Measurements from ENCODE around the gene TENM4. TPM values are rescaled to one million over a fixed set of nuclear protein-coding genes. Genes with fewer than 3 reads are reported as not detected.

Gene TENM4
- polyA plus RNA-seq, 1 experiment: 5.5 TPM

DNA sequence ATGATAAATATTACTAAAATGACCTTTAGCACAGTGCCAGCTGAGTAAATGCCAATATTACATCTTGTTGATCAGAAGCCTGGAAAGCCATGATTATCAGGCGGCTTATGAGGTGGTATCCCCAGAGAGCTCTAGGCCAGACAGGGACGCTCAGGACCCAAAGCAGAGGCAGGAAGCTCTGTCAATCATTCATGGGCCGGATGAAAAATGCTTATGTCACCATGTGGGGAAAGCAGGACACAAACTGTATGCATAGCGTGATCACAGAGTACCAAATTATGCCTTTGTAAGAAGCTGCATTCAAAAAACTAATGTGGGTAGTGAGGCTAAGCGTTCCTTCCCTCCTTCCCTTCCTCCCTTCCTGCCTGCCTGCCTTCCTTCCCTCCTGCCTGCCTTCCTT, 82.6 kb downstream of the TENM4 start:
- no peaks in the 10 kb centered on the region for H3K27me3 ChIP-seq (ENCODE audit: control insufficient read depth, insufficient read depth, low read length)
- POLR2A ChIA-PET: no interaction called here
- CTCF ChIA-PET: interaction anchor here (0.6 kb wide), 1 partner anchor 15 kb away, joined by 10 read pairs; no protein-coding TSS in a partner anchor
- no peak for DNase-seq (ENCODE audit: low read depth, low spot score)
- TF ChIP-seq, protein P1, sequence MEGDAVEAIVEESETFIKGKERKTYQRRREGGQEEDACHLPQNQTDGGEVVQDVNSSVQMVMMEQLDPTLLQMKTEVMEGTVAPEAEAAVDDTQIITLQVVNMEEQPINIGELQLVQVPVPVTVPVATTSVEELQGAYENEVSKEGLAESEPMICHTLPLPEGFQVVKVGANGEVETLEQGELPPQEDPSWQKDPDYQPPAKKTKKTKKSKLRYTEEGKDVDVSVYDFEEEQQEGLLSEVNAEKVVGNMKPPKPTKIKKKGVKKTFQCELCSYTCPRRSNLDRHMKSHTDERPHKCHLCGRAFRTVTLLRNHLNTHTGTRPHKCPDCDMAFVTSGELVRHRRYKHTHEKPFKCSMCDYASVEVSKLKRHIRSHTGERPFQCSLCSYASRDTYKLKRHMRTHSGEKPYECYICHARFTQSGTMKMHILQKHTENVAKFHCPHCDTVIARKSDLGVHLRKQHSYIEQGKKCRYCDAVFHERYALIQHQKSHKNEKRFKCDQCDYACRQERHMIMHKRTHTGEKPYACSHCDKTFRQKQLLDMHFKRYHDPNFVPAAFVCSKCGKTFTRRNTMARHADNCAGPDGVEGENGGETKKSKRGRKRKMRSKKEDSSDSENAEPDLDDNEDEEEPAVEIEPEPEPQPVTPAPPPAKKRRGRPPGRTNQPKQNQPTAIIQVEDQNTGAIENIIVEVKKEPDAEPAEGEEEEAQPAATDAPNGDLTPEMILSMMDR (IDR thresholded peaks at IDR 0.05; ENCODE audit: low read depth, low read length): no peak
- no peaks in the 10 kb centered on the region for H3K9me3 ChIP-seq (ENCODE audit: control insufficient read depth, insufficient read depth, low read length)
- H3K27ac ChIP-seq (ENCODE audit: low read depth, low read length): no peak overlapping the region
- no peak overlapping the region for H3K4me3 ChIP-seq (ENCODE audit: low read depth, low read length)

DNA sequence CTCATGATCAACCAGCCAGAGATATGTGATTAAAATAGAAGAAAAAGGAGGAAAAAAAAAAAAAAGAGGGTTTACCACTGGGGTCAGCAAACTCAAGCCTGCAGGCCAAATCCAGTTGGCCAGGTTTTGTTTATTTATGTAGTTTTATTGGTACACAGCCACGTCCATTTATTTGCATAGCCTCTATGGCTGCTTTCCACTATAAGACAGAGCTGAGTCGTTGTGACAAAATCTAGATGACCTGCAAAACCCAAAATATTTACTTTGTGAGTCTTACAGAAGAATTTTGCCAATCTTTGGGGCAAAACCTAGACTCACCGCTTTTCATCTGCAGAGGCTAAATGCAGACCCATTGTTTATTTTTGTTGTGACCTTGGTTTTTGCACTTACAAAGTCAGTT, 87.1 kb downstream of the TENM4 start:
- DNase-seq (ENCODE audit: low read depth, low spot score): no peak
- ChIA-PET POLR2A (interaction anchor here (0.6 kb wide), 2 partner anchors 551 to 1033 kb away, joined by 3 to 4 read pairs; no protein-coding TSS in a partner anchor), CTCF (interaction anchor here (0.6 to 1.3 kb wide), 3 partner anchors 47 to 708 kb away, joined by 3 to 4 read pairs (median 4); no protein-coding TSS in a partner anchor)
- Histone ChIP-seq H3K27ac (ENCODE audit: low read depth, low read length) (no peak overlapping the region), H3K4me3 (ENCODE audit: low read depth, low read length) (no peak overlapping the region), H3K9me3 (ENCODE audit: control insufficient read depth, insufficient read depth, low read length) (no peaks in the 10 kb centered on the region), H3K27me3 (ENCODE audit: control insufficient read depth, insufficient read depth, low read length) (no peaks in the 10 kb centered on the region)
- TF ChIP-seq, protein P1 (IDR thresholded peaks at IDR 0.05; ENCODE audit: low read depth, low read length): no peak

DNA sequence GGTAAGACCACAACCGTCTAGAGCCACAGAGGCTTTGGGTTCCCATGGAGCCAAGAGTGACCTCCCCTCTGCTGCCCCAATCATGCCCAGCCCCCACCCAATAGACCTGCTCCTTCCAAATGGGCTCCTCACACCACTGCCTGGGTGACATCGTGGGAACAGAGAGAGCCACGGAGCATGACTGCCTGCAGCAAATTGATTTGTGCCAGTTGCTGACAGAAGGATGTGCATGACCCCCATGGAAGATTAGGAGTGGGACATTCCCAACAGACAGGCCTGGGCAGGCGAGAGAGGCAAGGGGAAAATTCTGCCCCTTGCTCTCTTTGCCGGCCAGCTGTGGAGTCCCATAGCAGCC, 88.5 kb downstream of the TENM4 start:
- H3K4me3 ChIP-seq (ENCODE audit: low read depth, low read length): no peak overlapping the region
- TF ChIP-seq, protein P1 (IDR thresholded peaks at IDR 0.05; ENCODE audit: low read depth, low read length): no peak
- CTCF ChIA-PET: no interaction called here
- H3K9me3 ChIP-seq (ENCODE audit: control insufficient read depth, insufficient read depth, low read length): no peaks in the 10 kb centered on the region
- no peak for DNase-seq (ENCODE audit: low read depth, low spot score)
- no peaks in the 10 kb centered on the region for H3K27me3 ChIP-seq (ENCODE audit: control insufficient read depth, insufficient read depth, low read length)
- no peak overlapping the region for H3K27ac ChIP-seq (ENCODE audit: low read depth, low read length)
- POLR2A ChIA-PET: no interaction called here

DNA sequence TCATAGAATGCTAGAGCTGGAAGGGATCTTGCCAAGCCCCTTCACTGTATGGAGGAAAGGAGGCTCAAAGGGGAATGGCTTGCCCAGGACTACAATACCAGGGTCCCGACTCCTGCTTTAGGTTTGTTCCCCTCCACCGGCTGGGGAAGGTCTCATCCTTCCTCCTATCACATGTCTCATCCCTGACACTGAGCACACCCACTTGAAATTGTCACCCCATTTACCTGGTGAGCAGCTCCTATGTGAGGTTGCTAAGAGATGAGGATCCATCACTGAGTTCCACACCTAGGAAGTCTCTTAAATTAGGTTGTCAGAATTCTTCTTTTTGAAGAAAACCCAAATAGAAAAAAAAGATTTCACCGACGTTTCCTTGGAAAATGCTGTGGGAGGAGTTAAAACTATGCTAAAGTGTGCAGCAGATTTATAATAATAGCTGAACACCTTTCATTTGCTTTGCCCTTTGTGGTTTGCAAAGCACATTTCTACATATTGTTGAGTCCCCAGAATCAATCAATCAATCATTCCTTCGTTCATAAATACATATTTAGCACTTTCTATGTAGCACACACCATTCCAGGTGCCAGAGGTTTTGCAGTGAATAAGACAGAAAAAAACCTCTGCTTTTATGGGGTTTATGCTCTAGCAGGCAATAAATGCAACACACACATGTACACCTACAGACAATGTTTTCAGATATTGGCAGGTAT, 91.7 kb downstream of the TENM4 start:
- ChIA-PET POLR2A (no interaction called here), CTCF (no interaction called here)
- no peaks in the 10 kb centered on the region for H3K27me3 ChIP-seq (ENCODE audit: control insufficient read depth, insufficient read depth, low read length)
- DNase-seq (ENCODE audit: low read depth, low spot score): no peak
- H3K9me3 ChIP-seq (ENCODE audit: control insufficient read depth, insufficient read depth, low read length): no peaks in the 10 kb centered on the region
- H3K4me3 ChIP-seq (ENCODE audit: low read depth, low read length): no peak overlapping the region
- H3K27ac ChIP-seq (ENCODE audit: low read depth, low read length): no peak overlapping the region
- TF ChIP-seq, protein P1 (IDR thresholded peaks at IDR 0.05; ENCODE audit: low read depth, low read length): no peak

DNA sequence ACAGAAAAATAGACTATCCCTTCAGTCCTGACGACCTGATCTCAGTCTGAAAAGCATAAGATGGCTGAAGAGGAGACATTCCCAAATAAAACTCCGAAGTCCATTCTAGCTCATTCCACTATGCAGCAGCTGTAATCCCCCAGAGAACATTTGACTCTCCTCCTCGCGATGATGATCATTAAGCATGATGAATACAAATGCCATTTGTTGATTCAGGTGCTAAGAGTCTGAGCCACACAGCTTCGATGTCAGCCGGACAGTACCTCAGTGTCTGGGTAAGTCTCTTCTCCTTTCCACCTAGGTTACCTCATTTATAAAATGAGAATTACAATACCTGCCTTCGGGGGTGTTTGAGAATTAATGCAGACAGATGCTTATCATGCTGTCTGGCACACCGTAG, 94.8 kb downstream of the TENM4 start:
- DNase-seq (ENCODE audit: low read depth, low spot score): no peak
- ChIA-PET CTCF (no interaction called here), POLR2A (no interaction called here)
- no peak overlapping the region for H3K27ac ChIP-seq (ENCODE audit: low read depth, low read length)
- H3K4me3 ChIP-seq (ENCODE audit: low read depth, low read length): no peak overlapping the region
- TF ChIP-seq, protein P1 (IDR thresholded peaks at IDR 0.05; ENCODE audit: low read depth, low read length): no peak
- no peaks in the 10 kb centered on the region for H3K9me3 ChIP-seq (ENCODE audit: control insufficient read depth, insufficient read depth, low read length)
- no peaks in the 10 kb centered on the region for H3K27me3 ChIP-seq (ENCODE audit: control insufficient read depth, insufficient read depth, low read length)
